ENCODE measurements around the gene SPATA17. TPM values are rescaled to one million over a fixed set of nuclear protein-coding genes. Genes with fewer than 3 reads are reported as not detected.

Gene SPATA17
- total and polyA plus RNA-seq, 2 experiments from 2014 or later = 1.2 to 3.5 TPM

DNA sequence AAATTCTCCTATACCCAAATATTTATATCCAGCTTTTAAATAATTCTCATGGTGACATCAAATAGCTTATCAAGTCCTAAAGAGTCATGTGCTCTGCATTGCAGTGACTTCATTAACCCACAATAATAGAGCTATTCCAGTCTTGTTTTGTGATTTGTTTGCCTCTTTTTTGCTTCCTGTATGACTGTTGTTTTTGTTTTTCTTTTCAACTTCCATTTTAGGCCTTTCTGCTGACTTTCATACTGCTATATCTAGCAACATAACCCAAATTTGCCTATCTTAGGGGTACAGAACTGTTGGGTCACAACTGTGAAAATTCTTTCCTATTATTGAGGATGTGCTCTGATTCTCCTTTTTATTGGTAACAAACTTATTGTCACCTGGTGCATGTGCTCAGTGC, 30.3 kb downstream of the SPATA17 start:
- no peaks in the 10 kb centered on the region for H4K20me1 ChIP-seq (replicated peaks; ENCODE audit: insufficient read depth)
- Mint-ChIP-seq H3K27me3 (ENCODE audit: insufficient read depth, low read depth, poor library complexity) (no peaks in the 10 kb centered on the region), H3K4me1 (0 out of 3 replicates have a peak, but pooled peaks cover 2% of the 10 kb centered on the region), H3K4me3 (no peak overlapping the region), H3K36me3 (ENCODE audit: low read depth) (no peaks in the 10 kb centered on the region), H3K27ac (no peak overlapping the region), H3K9me3 (no peaks in the 10 kb centered on the region)
- ATAC-seq = no peak
- H3K79me2 ChIP-seq (replicated peaks; ENCODE audit: insufficient read depth) = no peaks in the 10 kb centered on the region
- DNase-seq (ENCODE audit: low spot score) = no peak
- no peaks in the 10 kb centered on the region for H3K36me3 ChIP-seq (ENCODE audit: insufficient read depth)
- H3K9me2 ChIP-seq (ENCODE audit: insufficient read depth) = no peaks in the 10 kb centered on the region
- H3K4me1 ChIP-seq (ENCODE audit: insufficient read depth) = no peaks in the 10 kb centered on the region
- H2AFZ ChIP-seq = no peak overlapping the region
- H3K27ac ChIP-seq (ENCODE audit: low read depth) = no peak overlapping the region
- TF ChIP-seq STAT1 (IDR thresholded peaks at IDR 0.05; ENCODE audit: unreplicated experiment) = no peak
- TF ChIP-seq JUNB (IDR thresholded peaks at IDR 0.05; ENCODE audit: unreplicated experiment) = no peak
- no peak for TF ChIP-seq NANOG (IDR thresholded peaks at IDR 0.05; ENCODE audit: borderline replicate concordance)
- no peak for TF ChIP-seq ZNF114 (CRISPR knock-in tag; IDR thresholded peaks at IDR 0.05)
- TF ChIP-seq, protein P1, sequence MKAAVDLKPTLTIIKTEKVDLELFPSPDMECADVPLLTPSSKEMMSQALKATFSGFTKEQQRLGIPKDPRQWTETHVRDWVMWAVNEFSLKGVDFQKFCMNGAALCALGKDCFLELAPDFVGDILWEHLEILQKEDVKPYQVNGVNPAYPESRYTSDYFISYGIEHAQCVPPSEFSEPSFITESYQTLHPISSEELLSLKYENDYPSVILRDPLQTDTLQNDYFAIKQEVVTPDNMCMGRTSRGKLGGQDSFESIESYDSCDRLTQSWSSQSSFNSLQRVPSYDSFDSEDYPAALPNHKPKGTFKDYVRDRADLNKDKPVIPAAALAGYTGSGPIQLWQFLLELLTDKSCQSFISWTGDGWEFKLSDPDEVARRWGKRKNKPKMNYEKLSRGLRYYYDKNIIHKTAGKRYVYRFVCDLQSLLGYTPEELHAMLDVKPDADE (IDR thresholded peaks at IDR 0.05) = no peak
- TF ChIP-seq POLR2AphosphoS5 (IDR thresholded peaks at IDR 0.05; ENCODE audit: low read depth) = no peak
- no peak for TF ChIP-seq EZH2phosphoT487 (IDR thresholded peaks at IDR 0.05; ENCODE audit: unreplicated experiment)
- TF ChIP-seq REST (IDR thresholded peaks at IDR 0.05; ENCODE audit: unreplicated experiment) = no peak
- TF ChIP-seq, protein P2, sequence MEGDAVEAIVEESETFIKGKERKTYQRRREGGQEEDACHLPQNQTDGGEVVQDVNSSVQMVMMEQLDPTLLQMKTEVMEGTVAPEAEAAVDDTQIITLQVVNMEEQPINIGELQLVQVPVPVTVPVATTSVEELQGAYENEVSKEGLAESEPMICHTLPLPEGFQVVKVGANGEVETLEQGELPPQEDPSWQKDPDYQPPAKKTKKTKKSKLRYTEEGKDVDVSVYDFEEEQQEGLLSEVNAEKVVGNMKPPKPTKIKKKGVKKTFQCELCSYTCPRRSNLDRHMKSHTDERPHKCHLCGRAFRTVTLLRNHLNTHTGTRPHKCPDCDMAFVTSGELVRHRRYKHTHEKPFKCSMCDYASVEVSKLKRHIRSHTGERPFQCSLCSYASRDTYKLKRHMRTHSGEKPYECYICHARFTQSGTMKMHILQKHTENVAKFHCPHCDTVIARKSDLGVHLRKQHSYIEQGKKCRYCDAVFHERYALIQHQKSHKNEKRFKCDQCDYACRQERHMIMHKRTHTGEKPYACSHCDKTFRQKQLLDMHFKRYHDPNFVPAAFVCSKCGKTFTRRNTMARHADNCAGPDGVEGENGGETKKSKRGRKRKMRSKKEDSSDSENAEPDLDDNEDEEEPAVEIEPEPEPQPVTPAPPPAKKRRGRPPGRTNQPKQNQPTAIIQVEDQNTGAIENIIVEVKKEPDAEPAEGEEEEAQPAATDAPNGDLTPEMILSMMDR (conservative IDR thresholded peaks at IDR 0.05; ENCODE audit: low read depth in 2 of 2) = no peak
- no peak for TF ChIP-seq CREB1 (CRISPR knock-in tag; IDR thresholded peaks at IDR 0.05; ENCODE audit: low read depth)
- no peak for TF ChIP-seq EZH2 (IDR thresholded peaks at IDR 0.05; ENCODE audit: low read depth, unreplicated experiment)
- TF ChIP-seq, protein P3, sequence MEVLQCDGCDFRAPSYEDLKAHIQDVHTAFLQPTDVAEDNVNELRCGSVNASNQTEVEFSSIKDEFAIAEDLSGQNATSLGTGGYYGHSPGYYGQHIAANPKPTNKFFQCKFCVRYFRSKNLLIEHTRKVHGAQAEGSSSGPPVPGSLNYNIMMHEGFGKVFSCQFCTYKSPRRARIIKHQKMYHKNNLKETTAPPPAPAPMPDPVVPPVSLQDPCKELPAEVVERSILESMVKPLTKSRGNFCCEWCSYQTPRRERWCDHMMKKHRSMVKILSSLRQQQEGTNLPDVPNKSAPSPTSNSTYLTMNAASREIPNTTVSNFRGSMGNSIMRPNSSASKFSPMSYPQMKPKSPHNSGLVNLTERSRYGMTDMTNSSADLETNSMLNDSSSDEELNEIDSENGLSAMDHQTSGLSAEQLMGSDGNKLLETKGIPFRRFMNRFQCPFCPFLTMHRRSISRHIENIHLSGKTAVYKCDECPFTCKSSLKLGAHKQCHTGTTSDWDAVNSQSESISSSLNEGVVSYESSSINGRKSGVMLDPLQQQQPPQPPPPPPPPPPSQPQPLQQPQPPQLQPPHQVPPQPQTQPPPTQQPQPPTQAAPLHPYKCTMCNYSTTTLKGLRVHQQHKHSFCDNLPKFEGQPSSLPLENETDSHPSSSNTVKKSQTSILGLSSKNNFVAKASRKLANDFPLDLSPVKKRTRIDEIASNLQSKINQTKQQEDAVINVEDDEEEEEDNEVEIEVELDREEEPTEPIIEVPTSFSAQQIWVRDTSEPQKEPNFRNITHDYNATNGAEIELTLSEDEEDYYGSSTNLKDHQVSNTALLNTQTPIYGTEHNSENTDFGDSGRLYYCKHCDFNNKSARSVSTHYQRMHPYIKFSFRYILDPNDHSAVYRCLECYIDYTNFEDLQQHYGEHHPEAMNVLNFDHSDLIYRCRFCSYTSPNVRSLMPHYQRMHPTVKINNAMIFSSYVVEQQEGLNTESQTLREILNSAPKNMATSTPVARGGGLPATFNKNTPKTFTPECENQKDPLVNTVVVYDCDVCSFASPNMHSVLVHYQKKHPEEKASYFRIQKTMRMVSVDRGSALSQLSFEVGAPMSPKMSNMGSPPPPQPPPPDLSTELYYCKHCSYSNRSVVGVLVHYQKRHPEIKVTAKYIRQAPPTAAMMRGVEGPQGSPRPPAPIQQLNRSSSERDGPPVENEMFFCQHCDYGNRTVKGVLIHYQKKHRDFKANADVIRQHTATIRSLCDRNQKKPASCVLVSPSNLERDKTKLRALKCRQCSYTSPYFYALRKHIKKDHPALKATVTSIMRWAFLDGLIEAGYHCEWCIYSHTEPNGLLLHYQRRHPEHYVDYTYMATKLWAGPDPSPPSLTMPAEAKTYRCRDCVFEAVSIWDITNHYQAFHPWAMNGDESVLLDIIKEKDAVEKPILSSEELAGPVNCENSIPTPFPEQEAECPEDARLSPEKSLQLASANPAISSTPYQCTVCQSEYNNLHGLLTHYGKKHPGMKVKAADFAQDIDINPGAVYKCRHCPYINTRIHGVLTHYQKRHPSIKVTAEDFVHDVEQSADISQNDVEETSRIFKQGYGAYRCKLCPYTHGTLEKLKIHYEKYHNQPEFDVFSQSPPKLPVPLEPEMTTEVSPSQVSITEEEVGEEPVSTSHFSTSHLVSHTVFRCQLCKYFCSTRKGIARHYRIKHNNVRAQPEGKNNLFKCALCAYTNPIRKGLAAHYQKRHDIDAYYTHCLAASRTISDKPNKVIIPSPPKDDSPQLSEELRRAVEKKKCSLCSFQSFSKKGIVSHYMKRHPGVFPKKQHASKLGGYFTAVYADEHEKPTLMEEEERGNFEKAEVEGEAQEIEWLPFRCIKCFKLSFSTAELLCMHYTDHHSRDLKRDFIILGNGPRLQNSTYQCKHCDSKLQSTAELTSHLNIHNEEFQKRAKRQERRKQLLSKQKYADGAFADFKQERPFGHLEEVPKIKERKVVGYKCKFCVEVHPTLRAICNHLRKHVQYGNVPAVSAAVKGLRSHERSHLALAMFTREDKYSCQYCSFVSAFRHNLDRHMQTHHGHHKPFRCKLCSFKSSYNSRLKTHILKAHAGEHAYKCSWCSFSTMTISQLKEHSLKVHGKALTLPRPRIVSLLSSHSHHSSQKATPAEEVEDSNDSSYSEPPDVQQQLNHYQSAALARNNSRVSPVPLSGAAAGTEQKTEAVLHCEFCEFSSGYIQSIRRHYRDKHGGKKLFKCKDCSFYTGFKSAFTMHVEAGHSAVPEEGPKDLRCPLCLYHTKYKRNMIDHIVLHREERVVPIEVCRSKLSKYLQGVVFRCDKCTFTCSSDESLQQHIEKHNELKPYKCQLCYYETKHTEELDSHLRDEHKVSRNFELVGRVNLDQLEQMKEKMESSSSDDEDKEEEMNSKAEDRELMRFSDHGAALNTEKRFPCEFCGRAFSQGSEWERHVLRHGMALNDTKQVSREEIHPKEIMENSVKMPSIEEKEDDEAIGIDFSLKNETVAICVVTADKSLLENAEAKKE (CRISPR knock-in tag; IDR thresholded peaks at IDR 0.05) = no peak
- TF ChIP-seq ZNF331 (CRISPR knock-in tag; IDR thresholded peaks at IDR 0.05; ENCODE audit: low read depth) = no peak
- no peaks in the 10 kb centered on the region for H3F3A ChIP-seq (replicated peaks; ENCODE audit: low read depth)
- no peak overlapping the region for H3K4me2 ChIP-seq
- no peak overlapping the region for H3K4me3 ChIP-seq
- no peaks in the 10 kb centered on the region for H3K27me3 ChIP-seq (ENCODE audit: insufficient read depth)
